Measurements from ENCODE around the gene LDLRAD4. TPM values are rescaled to one million over a fixed set of nuclear protein-coding genes. Genes with fewer than 3 reads are reported as not detected.

LDLRAD4 gene
- polyA plus RNA-seq, 1 of the 3 experiments (the other 2 are of a cell fraction), result 0.16 TPM

GRCh38 chr18:13447621-13448334 is 229.2 kb downstream of the LDLRAD4 start:
- ChIA-PET CTCF (no interaction called here), POLR2A (no interaction called here)
- peak; percentile 55 for DNase-seq
- Histone ChIP-seq H4K20me1 (ENCODE audit: insufficient read depth) (no peaks in the 10 kb centered on the region), H3K4me3 (ENCODE audit: low read depth in 2 of 2, low read length in 1 of 2) (peak overlapping the region; percentile 7 to 28; a peak in 2 of 4 replicates), H3K27me3 (ENCODE audit: insufficient read depth) (no peaks in the 10 kb centered on the region), H2AFZ (ENCODE audit: low read depth) (peak overlapping the region; percentile 63; the same call in 1 of the 2 replicates), H3K9ac (peak overlapping the region; percentile 18; the same call in 1 of the 2 replicates), H3K9me2 (no peaks in the 10 kb centered on the region), H3F3A (replicated peaks; ENCODE audit: insufficient read depth) (no peaks in the 10 kb centered on the region), H3K36me3 (replicated peaks in 1 of 2; ENCODE audit: control insufficient read depth in 1 of 2, insufficient read depth in 2 of 2, low read length in 1 of 2) (no peaks in the 10 kb centered on the region), H3K4me1 (ENCODE audit: control insufficient read depth in 1 of 2, insufficient read depth in 2 of 2, low read depth in 1 of 2, low read length in 1 of 2) (peaks cover 21 to 68% of the 10 kb centered on the region in 2 experiments), H3K79me2 (ENCODE audit: insufficient read depth) (no peaks in the 10 kb centered on the region), H3K27ac (ENCODE audit: low read depth in 2 of 2, low read length in 1 of 2) (peak overlapping the region; percentile 74 to 85), H3K4me2 (peak overlapping the region; percentile 65), H3K9me3 (no peaks in the 10 kb centered on the region)
- TF ChIP-seq, protein P1, sequence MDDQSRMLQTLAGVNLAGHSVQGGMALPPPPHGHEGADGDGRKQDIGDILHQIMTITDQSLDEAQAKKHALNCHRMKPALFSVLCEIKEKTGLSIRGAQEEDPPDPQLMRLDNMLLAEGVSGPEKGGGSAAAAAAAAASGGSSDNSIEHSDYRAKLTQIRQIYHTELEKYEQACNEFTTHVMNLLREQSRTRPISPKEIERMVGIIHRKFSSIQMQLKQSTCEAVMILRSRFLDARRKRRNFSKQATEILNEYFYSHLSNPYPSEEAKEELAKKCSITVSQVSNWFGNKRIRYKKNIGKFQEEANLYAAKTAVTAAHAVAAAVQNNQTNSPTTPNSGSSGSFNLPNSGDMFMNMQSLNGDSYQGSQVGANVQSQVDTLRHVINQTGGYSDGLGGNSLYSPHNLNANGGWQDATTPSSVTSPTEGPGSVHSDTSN (IDR thresholded peaks at IDR 0.05), result peak; percentile 37; the same call in 1 of the 2 replicates
- TF ChIP-seq NRF1 (IDR thresholded peaks at IDR 0.05; ENCODE audit: low read depth, low read length) (no peak), TCF12 (IDR thresholded peaks at IDR 0.05) (peak; percentile 27; the same call in 1 of the 2 replicates)
- 36% methylated on average over 22 of the region's 22 CpGs for WGBS (ENCODE audit: low lambda C conversion rate)

DNA sequence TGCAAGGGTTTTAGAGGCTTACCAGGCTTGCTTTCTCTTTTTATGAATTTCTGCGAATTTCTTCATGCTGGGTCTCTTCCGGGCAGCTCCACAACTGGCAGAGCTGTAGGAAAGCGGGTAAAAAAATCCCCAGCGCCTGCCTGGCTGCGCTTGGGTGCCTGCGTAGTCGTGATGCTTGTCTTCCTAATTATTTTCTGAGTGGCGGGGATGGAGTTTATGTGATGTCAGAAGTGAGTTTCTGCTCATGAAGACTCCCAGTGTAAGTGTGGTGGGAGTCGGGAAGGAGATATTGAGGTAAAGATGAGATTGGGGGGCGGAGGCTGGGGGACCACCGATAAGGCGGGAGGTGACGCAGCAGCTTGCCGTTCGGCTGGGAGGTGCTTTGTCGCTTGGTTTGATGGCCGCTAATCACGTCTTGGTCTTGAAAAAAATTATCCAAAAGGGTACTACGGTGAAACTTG is 229.8 kb downstream of the LDLRAD4 start:
- POLR2A ChIA-PET, result interaction anchor here (0.8 to 1.6 kb wide), 2 partner anchors 11 to 24 kb away, joined by 3 read pairs; no protein-coding TSS in a partner anchor
- Histone ChIP-seq H3K27me3 (ENCODE audit: insufficient read depth) (no peaks in the 10 kb centered on the region), H3K4me3 (ENCODE audit: low read depth in 2 of 2, low read length in 1 of 2) (no peak overlapping the region), H3K9me3 (no peaks in the 10 kb centered on the region), H3K9me2 (no peaks in the 10 kb centered on the region), H3K4me1 (ENCODE audit: control insufficient read depth in 1 of 2, insufficient read depth in 2 of 2, low read depth in 1 of 2, low read length in 1 of 2) (peaks cover 22 to 68% of the 10 kb centered on the region in 2 experiments), H3K27ac (ENCODE audit: low read depth in 2 of 2, low read length in 1 of 2) (peak overlapping the region; percentile 74 to 85), H4K20me1 (ENCODE audit: insufficient read depth) (no peaks in the 10 kb centered on the region), H3K79me2 (ENCODE audit: insufficient read depth) (no peaks in the 10 kb centered on the region), H3K4me2 (peak overlapping the region; percentile 65; the same call in 1 of the 2 replicates), H3F3A (replicated peaks; ENCODE audit: insufficient read depth) (no peaks in the 10 kb centered on the region), H3K36me3 (replicated peaks in 1 of 2; ENCODE audit: control insufficient read depth in 1 of 2, insufficient read depth in 2 of 2, low read length in 1 of 2) (no peaks in the 10 kb centered on the region), H3K9ac (no peak overlapping the region), H2AFZ (ENCODE audit: low read depth) (no peak overlapping the region)
- CTCF ChIA-PET, result no interaction called here
- TF ChIP-seq TAF1 (IDR thresholded peaks at IDR 0.05; ENCODE audit: borderline replicate concordance, low read depth, low read length) (no peak), NRF1 (IDR thresholded peaks at IDR 0.05; ENCODE audit: low read depth, low read length) (no peak), JUND (IDR thresholded peaks at IDR 0.05) (no peak), EZH2phosphoT487 (IDR thresholded peaks at IDR 0.05; ENCODE audit: borderline replicate concordance, low read depth) (no peak), NFIC (IDR thresholded peaks at IDR 0.05; ENCODE audit: borderline replicate concordance) (no peak), CTCF (IDR thresholded peaks at IDR 0.05) (no peak), USF2 (IDR thresholded peaks at IDR 0.05; ENCODE audit: borderline replicate concordance, low read depth, low read length) (no peak), USF1 (IDR thresholded peaks at IDR 0.05; ENCODE audit: borderline replicate concordance, low read depth) (no peak), EP300 (IDR thresholded peaks at IDR 0.05; ENCODE audit: borderline replicate concordance in 1 of 2, low read depth in 1 of 2, low read length in 1 of 2) (no peak), IRF3 (IDR thresholded peaks at IDR 0.05; ENCODE audit: low read depth, low read length) (no peak), TCF12 (IDR thresholded peaks at IDR 0.05) (no peak), CHD2 (IDR thresholded peaks at IDR 0.05; ENCODE audit: low read length, partially characterized antibody) (no peak), GABPA (IDR thresholded peaks at IDR 0.05; ENCODE audit: low read depth) (no peak), POLR2AphosphoS5 (IDR thresholded peaks at IDR 0.05; ENCODE audit: low read depth, low read length) (no peak), YY1 (IDR thresholded peaks at IDR 0.05; ENCODE audit: low read depth) (no peak), RXRA (IDR thresholded peaks at IDR 0.05; ENCODE audit: borderline replicate concordance, low read depth) (no peak)
- TF ChIP-seq, protein P1 (IDR thresholded peaks at IDR 0.05), result no peak
- WGBS (ENCODE audit: low lambda C conversion rate), result 83% methylated on average over 19 of the region's 19 CpGs
- no peak for DNase-seq

Data from SK-N-SH (cell line).